Suprapubic skin (tissue), 4 donors: ENCODE data around the gene PSAT1.

ENCODE experiments used
- CTCF ChIP-seq, 2 donors: fragments of 200-600 bp in 1 of 2; fragments of 450-650 bp in 1 of 2; sonication (generic) in 1 of 2; IDR thresholded peaks; one replicate each; pipeline ENCODE4 v1.5.1; 2016 to 2019; ENCODE audit warnings: antibody characterized with exemption in 2 of 2, mild to moderate bottlenecking in 1 of 2, moderate library complexity in 1 of 2
- EP300 ChIP-seq: sonication (generic); formaldehyde crosslinking; IDR thresholded peaks from one replicate; pipeline ENCODE4 v1.6.1; 2017; ENCODE audit warnings: antibody characterized with exemption
- POLR2A ChIP-seq, 2 donors: fragments of 450-650 bp; IDR thresholded peaks; one replicate each; pipeline ENCODE4 v1.6.1; 2017; ENCODE audit warnings: antibody characterized with exemption in 2 of 2, mild to moderate bottlenecking in 2 of 2, moderate library complexity in 2 of 2
- POLR2AphosphoS5 ChIP-seq, 3 donors: sonication (generic); formaldehyde crosslinking; IDR thresholded peaks; one replicate each; pipeline ENCODE4 v1.6.1; 2017; ENCODE audit warnings: antibody characterized with exemption in 3 of 3

- TF ChIP-seq CTCF (IDR thresholded peaks at IDR 0.05) (no peak), POLR2A (IDR thresholded peaks at IDR 0.05) (no peak), EP300 (no peak), POLR2AphosphoS5 (IDR thresholded peaks at IDR 0.05) (no peak)
Measured at GRCh38 chr9:78253285-78253684, 43.6 kb upstream of the PSAT1 start.
